Fibroblast of lung (primary cell): ENCODE measurements around the gene HIVEP3. TPM values are rescaled to one million over a fixed set of nuclear protein-coding genes. Genes with fewer than 3 reads are reported as not detected.

Source experiments
- DNase-seq, 2 donors: peaks; one replicate each; pipeline versions ENCODE4 v3.0.0 to v3.0.0-alpha.2; 2010; ENCODE audit warnings: low read depth in 2 of 2
- H2AFZ ChIP-seq: 2 replicates; pipeline ENCODE4 v1.5.1; 2012; ENCODE audit warnings: low read length, control low read depth, inconsistent platforms
- H3K27ac ChIP-seq: 2 replicates; pipeline ENCODE4 v1.5.1; 2011; ENCODE audit warnings: low read length, control low read depth; ENCODE audit not compliant: insufficient read depth
- H3K27me3 ChIP-seq: 2 replicates; pipeline ENCODE4 v1.5.1; 2011; ENCODE audit warnings: mild to moderate bottlenecking, low read length; ENCODE audit not compliant: control insufficient read depth, insufficient read depth
- H3K36me3 ChIP-seq: 2 replicates; pipeline ENCODE4 v1.5.1; 2011; ENCODE audit warnings: low read length; ENCODE audit not compliant: control insufficient read depth, insufficient read depth
- H3K4me1 ChIP-seq: 2 replicates; pipeline ENCODE4 v1.5.1; 2011; ENCODE audit warnings: low read length; ENCODE audit not compliant: control insufficient read depth, insufficient read depth; ENCODE audit errors: extremely low read depth
- H3K4me2 ChIP-seq: 2 replicates; pipeline ENCODE4 v1.5.1; 2011; ENCODE audit warnings: low read length, control low read depth; ENCODE audit not compliant: insufficient read depth; ENCODE audit errors: extremely low read depth
- H3K4me3 ChIP-seq, 4 experiments: fragments of 200-600 bp in 1 of 4; sonication (generic) in 1 of 4; replicated peaks in 1 of 4; 2 replicates each; pipeline ENCODE4 v1.5.1; 2011 to 2016; ENCODE audit warnings: low read length in 4 of 4, low read depth in 3 of 4, mild to moderate bottlenecking in 3 of 4, control low read depth in 2 of 4, inconsistent platforms in 1 of 4, mixed read lengths in 1 of 4; ENCODE audit not compliant: insufficient read depth in 1 of 4; ENCODE audit errors: control extremely low read depth in 1 of 4
- H3K79me2 ChIP-seq: 2 replicates; pipeline ENCODE4 v1.5.1; 2012; ENCODE audit warnings: mild to moderate bottlenecking, low read length, inconsistent platforms; ENCODE audit not compliant: control insufficient read depth, insufficient read depth
- H3K9ac ChIP-seq: 2 replicates; pipeline ENCODE4 v1.5.1; 2011; ENCODE audit warnings: mild to moderate bottlenecking, low read length, control low read depth; ENCODE audit not compliant: insufficient read depth
- H3K9me3 ChIP-seq: 2 replicates; pipeline ENCODE4 v1.5.1; 2012; ENCODE audit warnings: low read depth, low read length; ENCODE audit not compliant: control insufficient read depth, insufficient read depth
- H4K20me1 ChIP-seq: 2 replicates; pipeline ENCODE4 v1.5.1; 2011; ENCODE audit warnings: low read length; ENCODE audit not compliant: control insufficient read depth, insufficient read depth; ENCODE audit errors: extremely low read depth
- CTCF ChIP-seq, 2 donors: IDR thresholded peaks in 1 of 2; conservative IDR thresholded peaks in 1 of 2; 1 replicate in 1 of 2; 2 replicates in 1 of 2; pipeline ENCODE4 v1.5.1; 2011 to 2012; ENCODE audit warnings: low read length in 2 of 2, control low read depth in 1 of 2, inconsistent platforms in 1 of 2, low read depth in 1 of 2, mild to moderate bottlenecking in 1 of 2
- EZH2 ChIP-seq: IDR thresholded peaks from 2 replicates; pipeline ENCODE4 v1.5.1; 2012; ENCODE audit warnings: low read length, control low read depth, mild to moderate bottlenecking; ENCODE audit errors: missing control alignments
- polyA plus RNA-seq, 2 donors: library from polyadenylated mRNA; depleted of rRNA in 1 of 2; stranded (reverse) in 1 of 2; unstranded in 1 of 2; fragments of >200 nt; gene quantifications; 2 replicates each; pipeline ENCODE4 v1.2.1, GENCODE V29; 2011 to 2012; ENCODE audit warnings: missing spikeins in 1 of 2
- total RNA-seq: library from RNA; depleted of rRNA; stranded (reverse); fragments of >200 nt; gene quantifications from 2 replicates; pipeline ENCODE4 v1.2.1, GENCODE V29; 2014

Gene HIVEP3
- total and polyA plus RNA-seq, 2 donors (not counting 1 experiment from before 2014, with no cell fraction given): 0.83 to 3.2 TPM

- TF ChIP-seq EZH2 (no peak), CTCF (conservative IDR thresholded peaks at IDR 0.05 in 1 of 2, IDR thresholded peaks at IDR 0.05 in 1 of 2; ENCODE audit: low read depth in 1 of 2, low read length in 2 of 2) (no peak)
- Histone ChIP-seq H3K27ac (no peak overlapping the region), H3K4me2 (no peak overlapping the region), H3K4me3 (no peak overlapping the region), H3K27me3 (no peaks in the 10 kb centered on the region), H3K4me1 (peaks cover 21% of the 10 kb centered on the region), H3K36me3 (no peaks in the 10 kb centered on the region), H3K79me2 (no peaks in the 10 kb centered on the region), H3K9me3 (no peaks in the 10 kb centered on the region), H2AFZ (no peak overlapping the region), H3K9ac (no peak overlapping the region), H4K20me1 (no peaks in the 10 kb centered on the region)
- no peak for DNase-seq
Measured at GRCh38 chr1:41620365-41621169, 298.2 kb downstream of the HIVEP3 start.

GRCh38 chr1:41619511-41620364 lies 299.0 kb downstream of the HIVEP3 start:
- Histone ChIP-seq H3K4me3 (no peak overlapping the region), H3K4me1 (peaks cover 21% of the 10 kb centered on the region), H2AFZ (no peak overlapping the region), H3K27me3 (no peaks in the 10 kb centered on the region), H3K4me2 (no peak overlapping the region), H3K36me3 (no peaks in the 10 kb centered on the region), H3K79me2 (no peaks in the 10 kb centered on the region), H3K9me3 (no peaks in the 10 kb centered on the region), H4K20me1 (no peaks in the 10 kb centered on the region), H3K9ac (no peak overlapping the region), H3K27ac (no peak overlapping the region)
- DNase-seq: peak in 1 of 2 donors; percentile 47
- TF ChIP-seq EZH2: no peak
- no peak for TF ChIP-seq CTCF (conservative IDR thresholded peaks at IDR 0.05 in 1 of 2, IDR thresholded peaks at IDR 0.05 in 1 of 2; ENCODE audit: low read depth in 1 of 2, low read length in 2 of 2)

- H3K36me3 ChIP-seq: no peaks in the 10 kb centered on the region
- no peaks in the 10 kb centered on the region for H3K79me2 ChIP-seq
- H2AFZ ChIP-seq: no peak overlapping the region
- H3K27ac ChIP-seq: no peak overlapping the region
- H4K20me1 ChIP-seq: no peaks in the 10 kb centered on the region
- no peak for DNase-seq
- TF ChIP-seq CTCF (conservative IDR thresholded peaks at IDR 0.05 in 1 of 2, IDR thresholded peaks at IDR 0.05 in 1 of 2; ENCODE audit: low read depth in 1 of 2, low read length in 2 of 2) (no peak), EZH2 (no peak)
- no peak overlapping the region for H3K4me3 ChIP-seq
- H3K27me3 ChIP-seq: no peaks in the 10 kb centered on the region
- peaks cover 21% of the 10 kb centered on the region for H3K4me1 ChIP-seq
- H3K9me3 ChIP-seq: no peaks in the 10 kb centered on the region
- H3K9ac ChIP-seq: no peak overlapping the region
- no peak overlapping the region for H3K4me2 ChIP-seq
Measured at GRCh38 chr1:41618871-41619270, 299.9 kb downstream of the HIVEP3 start.
